GM18861 (cell line): ENCODE measurements around the gene ASB8.

Experiments used
- ATAC-seq: cut with Tn5 transposase; IDR thresholded peaks from one replicate; pipeline ENCODE4 v1.9.1; 2021; ENCODE audit not compliant: unreplicated experiment

ASB8 gene

GRCh38 chr12:48106681-48107613, 50.4 kb downstream of the ASB8 start:
- no peak for ATAC-seq

GRCh38 chr12:48105867-48106680, 51.2 kb downstream of the ASB8 start, which contains the start of gene SENP1:
Gene SENP1, minus strand, starts transcription at chr12:48106079. Its CDS starts 4,607 bp downstream, at chr12:48101472.
- ATAC-seq = peak; percentile 53

GRCh38 chr12:48105321-48105866, 51.9 kb downstream of the ASB8 start:
- peak; percentile 25 for ATAC-seq

DNA sequence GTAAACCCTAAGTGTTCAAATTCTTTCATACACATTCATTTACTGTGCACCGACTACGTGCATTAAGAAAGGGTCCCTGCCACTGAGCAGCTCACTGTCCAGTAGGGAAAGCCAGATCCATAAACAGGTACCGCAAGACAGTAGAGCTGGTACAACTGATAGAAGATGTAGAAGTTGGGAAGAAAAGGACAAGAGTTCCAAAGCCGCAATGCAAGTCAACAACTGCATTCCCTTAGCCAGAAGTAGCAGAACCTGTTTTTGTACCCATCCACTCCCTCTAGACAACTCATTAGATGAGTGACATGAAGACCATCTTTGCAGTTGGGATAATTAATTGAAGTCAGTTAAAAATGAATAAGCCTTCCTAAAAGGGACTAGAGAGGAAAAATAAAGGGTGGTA, 52.8 kb downstream of the ASB8 start:
- ATAC-seq = no peak
